ENCODE results near the gene IPMK.

- TF ChIP-seq, protein P1, sequence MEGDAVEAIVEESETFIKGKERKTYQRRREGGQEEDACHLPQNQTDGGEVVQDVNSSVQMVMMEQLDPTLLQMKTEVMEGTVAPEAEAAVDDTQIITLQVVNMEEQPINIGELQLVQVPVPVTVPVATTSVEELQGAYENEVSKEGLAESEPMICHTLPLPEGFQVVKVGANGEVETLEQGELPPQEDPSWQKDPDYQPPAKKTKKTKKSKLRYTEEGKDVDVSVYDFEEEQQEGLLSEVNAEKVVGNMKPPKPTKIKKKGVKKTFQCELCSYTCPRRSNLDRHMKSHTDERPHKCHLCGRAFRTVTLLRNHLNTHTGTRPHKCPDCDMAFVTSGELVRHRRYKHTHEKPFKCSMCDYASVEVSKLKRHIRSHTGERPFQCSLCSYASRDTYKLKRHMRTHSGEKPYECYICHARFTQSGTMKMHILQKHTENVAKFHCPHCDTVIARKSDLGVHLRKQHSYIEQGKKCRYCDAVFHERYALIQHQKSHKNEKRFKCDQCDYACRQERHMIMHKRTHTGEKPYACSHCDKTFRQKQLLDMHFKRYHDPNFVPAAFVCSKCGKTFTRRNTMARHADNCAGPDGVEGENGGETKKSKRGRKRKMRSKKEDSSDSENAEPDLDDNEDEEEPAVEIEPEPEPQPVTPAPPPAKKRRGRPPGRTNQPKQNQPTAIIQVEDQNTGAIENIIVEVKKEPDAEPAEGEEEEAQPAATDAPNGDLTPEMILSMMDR (IDR thresholded peaks at IDR 0.05; ENCODE audit: low read depth, low read length, poor library complexity, severe bottlenecking) = no peak
- TF ChIP-seq EZH2phosphoT487 (IDR thresholded peaks at IDR 0.05; ENCODE audit: borderline replicate concordance, low read length) = no peak
Measured at GRCh38 chr10:58260334-58260733, 7.4 kb downstream of the IPMK start.

Measured in DOHH2 (cell line).